Measurements from ENCODE around the gene CDC25B.

CDC25B gene

GRCh38 chr20:3821996-3822395 is 25.9 kb downstream of the CDC25B start:
- peaks cover 5% of the 10 kb centered on the region; the same call in 1 of the 2 replicates for H3K4me1 ChIP-seq (ENCODE audit: control insufficient read depth, insufficient read depth, low read length)
- no peak overlapping the region for H3K4me3 ChIP-seq (ENCODE audit: low read depth, low read length)

GRCh38 chr20:3823881-3824280 is 27.8 kb downstream of the CDC25B start:
- POLR2A ChIA-PET: interaction anchor here (0.5 to 1.6 kb wide), 4 partner anchors 27 to 89 kb away, joined by 3 to 6 read pairs (median 3); partner anchors contain the start of genes ADISSP and CENPB
- Histone ChIP-seq H3K36me3 (ENCODE audit: control insufficient read depth in 2 of 2, insufficient read depth in 1 of 2, low read length in 2 of 2) (peaks cover 9 to 64% of the 10 kb centered on the region in 2 experiments), H3K4me3 (ENCODE audit: low read depth, low read length) (no peak overlapping the region), H3K4me1 (ENCODE audit: control insufficient read depth, insufficient read depth, low read length) (peaks cover 5% of the 10 kb centered on the region; the same call in 1 of the 2 replicates), H3K9me3 (ENCODE audit: control insufficient read depth, insufficient read depth, low read depth, low read length) (no peaks in the 10 kb centered on the region), H3K27ac (ENCODE audit: extremely low read depth, low read depth, low read length) (no peak overlapping the region)
- CTCF ChIA-PET: interaction anchor here (0.8 to 2.6 kb wide), 2 partner anchors 11 to 43 kb away, joined by 3 to 7 read pairs; partner anchors contain the start of gene SPEF1
- TF ChIP-seq KLF17 (tag by site-specific recombination; IDR thresholded peaks at IDR 0.05) (no peak), ZBTB17 (tag by site-specific recombination; IDR thresholded peaks at IDR 0.05) (no peak), TRIM28 (IDR thresholded peaks at IDR 0.05; ENCODE audit: borderline replicate concordance, low read length) (no peak), ZNF114 (tag by site-specific recombination; IDR thresholded peaks at IDR 0.05) (no peak), HOXC10 (CRISPR knock-in tag; IDR thresholded peaks at IDR 0.05) (no peak), WT1 (tag by site-specific recombination; IDR thresholded peaks at IDR 0.05) (no peak), ZNF645 (tag by site-specific recombination; IDR thresholded peaks at IDR 0.05) (no peak), ZNF350 (tag by site-specific recombination; IDR thresholded peaks at IDR 0.05) (no peak), ZNF214 (tag by site-specific recombination; IDR thresholded peaks at IDR 0.05; ENCODE audit: borderline replicate concordance) (no peak), ZIC2 (tag by site-specific recombination; IDR thresholded peaks at IDR 0.05) (no peak), PRDM2 (tag by site-specific recombination; IDR thresholded peaks at IDR 0.05; ENCODE audit: borderline replicate concordance) (no peak), ZNF366 (tag by site-specific recombination; conservative IDR thresholded peaks at IDR 0.05) (no peak), ZBTB21 (tag by site-specific recombination; IDR thresholded peaks at IDR 0.05) (no peak)

More at GRCh38 chr20:3821996-3822395, 25.9 kb downstream of the CDC25B start:
- POLR2A ChIA-PET: interaction anchor here (0.5 to 4.4 kb wide), 4 partner anchors 9 to 28 kb away, joined by 3 to 40 read pairs (median 10); partner anchors contain the start of gene CDC25B
- H3K36me3 ChIP-seq (ENCODE audit: control insufficient read depth in 2 of 2, insufficient read depth in 1 of 2, low read length in 2 of 2): peaks cover 9 to 52% of the 10 kb centered on the region in 2 experiments
- CTCF ChIA-PET: interaction anchor here (1.0 to 5.8 kb wide), 6 partner anchors 8 to 263 kb away, joined by 4 to 26 read pairs (median 10); partner anchors contain the start of gene SPEF1
- H3K9me3 ChIP-seq (ENCODE audit: control insufficient read depth, insufficient read depth, low read depth, low read length): no peaks in the 10 kb centered on the region
- H3K27ac ChIP-seq (ENCODE audit: extremely low read depth, low read depth, low read length): no peak overlapping the region
- TF ChIP-seq ZNF585B (tag by site-specific recombination; IDR thresholded peaks at IDR 0.05): no peak

Data from HEK293 (cell line).